GM19043 (cell line): ENCODE measurements around the gene DCLK1.

Experiments used
- ATAC-seq: cut with Tn5 transposase; IDR thresholded peaks from one replicate; pipeline ENCODE4 v1.9.1; 2021; ENCODE audit warnings: low read depth; ENCODE audit not compliant: unreplicated experiment

The DCLK1 gene

GRCh38 chr13:35843272-35843671 lies 287.9 kb downstream of the DCLK1 start:
- ATAC-seq = no peak

- ATAC-seq = no peak
These were observed 290.1 kb downstream of the DCLK1 start for GRCh38 chr13:35841060-35841521.

- ATAC-seq = no peak
These were observed 291.4 kb downstream of the DCLK1 start for GRCh38 chr13:35839806-35840205.

- ATAC-seq = no peak
These were observed 292.8 kb downstream of the DCLK1 start for GRCh38 chr13:35838356-35838755.

- no peak for ATAC-seq
These were observed 294.7 kb downstream of the DCLK1 start for GRCh38 chr13:35836446-35836845.

GRCh38 chr13:35835989-35836388 lies 295.2 kb downstream of the DCLK1 start:
- ATAC-seq = no peak

- no peak for ATAC-seq
These were observed 297.4 kb downstream of the DCLK1 start for GRCh38 chr13:35833608-35834275.

GRCh38 chr13:35833031-35833430 lies 298.2 kb downstream of the DCLK1 start:
- no peak for ATAC-seq

- no peak for ATAC-seq
These were observed 298.6 kb downstream of the DCLK1 start for GRCh38 chr13:35832551-35832950.

- no peak for ATAC-seq
These were observed 300.2 kb downstream of the DCLK1 start for GRCh38 chr13:35830850-35831450.

- ATAC-seq = no peak
These were observed 304.4 kb downstream of the DCLK1 start for GRCh38 chr13:35826626-35827254.

GRCh38 chr13:35824825-35825224 lies 306.4 kb downstream of the DCLK1 start:
- ATAC-seq = no peak

GRCh38 chr13:35824395-35824794 lies 306.8 kb downstream of the DCLK1 start:
- no peak for ATAC-seq

- no peak for ATAC-seq
These were observed 308.5 kb downstream of the DCLK1 start for GRCh38 chr13:35822666-35823065.

- ATAC-seq = no peak
These were observed 312.5 kb downstream of the DCLK1 start for GRCh38 chr13:35818633-35819067.

- ATAC-seq = no peak
These were observed 313.3 kb downstream of the DCLK1 start for GRCh38 chr13:35817642-35818607.

- ATAC-seq = no peak
These were observed 316.6 kb downstream of the DCLK1 start for GRCh38 chr13:35814605-35815011.

- no peak for ATAC-seq
These were observed 318.4 kb downstream of the DCLK1 start for GRCh38 chr13:35812736-35813135.

- no peak for ATAC-seq
These were observed 320.9 kb downstream of the DCLK1 start for GRCh38 chr13:35810321-35810720.

- ATAC-seq = no peak
These were observed 322.3 kb downstream of the DCLK1 start for GRCh38 chr13:35808846-35809245.

- no peak for ATAC-seq
These were observed 326.3 kb downstream of the DCLK1 start for GRCh38 chr13:35804901-35805300.
